ENCODE measurements around the gene SERPING1.

The SERPING1 gene

DNA sequence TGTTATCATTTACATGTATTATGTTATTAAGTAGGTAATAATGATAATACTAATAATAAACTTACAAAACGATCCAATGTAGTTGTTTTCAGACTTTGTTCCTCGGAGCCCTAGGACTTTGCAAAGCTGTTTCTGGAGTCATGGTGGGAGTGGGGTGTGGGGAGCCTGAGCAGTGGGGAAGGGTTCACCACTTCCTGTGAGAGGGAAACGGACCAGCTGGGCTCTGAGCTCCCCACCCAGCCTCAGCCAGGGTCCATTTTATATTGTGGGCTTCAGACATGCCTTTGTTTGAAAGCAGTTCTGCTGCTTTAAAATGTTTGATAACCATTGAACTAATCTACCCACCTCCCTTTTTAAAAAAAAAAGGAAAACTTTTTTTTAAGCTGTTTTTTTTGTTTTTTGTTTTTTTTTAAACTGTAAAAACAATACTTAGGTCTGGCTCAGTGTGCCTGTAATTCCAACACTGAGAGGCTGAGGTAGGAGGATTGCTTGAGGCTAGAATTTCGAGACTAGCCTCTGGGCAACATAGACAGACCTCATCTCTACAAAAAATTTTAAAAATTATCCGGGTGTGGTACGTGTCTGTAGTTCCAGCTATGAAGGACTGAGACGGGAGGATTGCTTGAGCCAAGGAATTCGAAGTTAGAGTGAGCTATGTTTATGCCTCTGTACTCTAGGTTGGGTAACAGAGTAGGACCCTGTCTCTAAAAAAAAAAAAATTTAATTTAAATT, 7.0 kb downstream of the SERPING1 start:
- TF ChIP-seq TAF1 (IDR thresholded peaks at IDR 0.05; ENCODE audit: borderline replicate concordance, insufficient read depth, low read length): no peak
- no peak for TF ChIP-seq SIN3A (IDR thresholded peaks at IDR 0.05; ENCODE audit: borderline replicate concordance, insufficient read depth, low read length)
- TF ChIP-seq POLR2AphosphoS5 (IDR thresholded peaks at IDR 0.05; ENCODE audit: low read depth, low read length): no peak
- TF ChIP-seq, protein P1, sequence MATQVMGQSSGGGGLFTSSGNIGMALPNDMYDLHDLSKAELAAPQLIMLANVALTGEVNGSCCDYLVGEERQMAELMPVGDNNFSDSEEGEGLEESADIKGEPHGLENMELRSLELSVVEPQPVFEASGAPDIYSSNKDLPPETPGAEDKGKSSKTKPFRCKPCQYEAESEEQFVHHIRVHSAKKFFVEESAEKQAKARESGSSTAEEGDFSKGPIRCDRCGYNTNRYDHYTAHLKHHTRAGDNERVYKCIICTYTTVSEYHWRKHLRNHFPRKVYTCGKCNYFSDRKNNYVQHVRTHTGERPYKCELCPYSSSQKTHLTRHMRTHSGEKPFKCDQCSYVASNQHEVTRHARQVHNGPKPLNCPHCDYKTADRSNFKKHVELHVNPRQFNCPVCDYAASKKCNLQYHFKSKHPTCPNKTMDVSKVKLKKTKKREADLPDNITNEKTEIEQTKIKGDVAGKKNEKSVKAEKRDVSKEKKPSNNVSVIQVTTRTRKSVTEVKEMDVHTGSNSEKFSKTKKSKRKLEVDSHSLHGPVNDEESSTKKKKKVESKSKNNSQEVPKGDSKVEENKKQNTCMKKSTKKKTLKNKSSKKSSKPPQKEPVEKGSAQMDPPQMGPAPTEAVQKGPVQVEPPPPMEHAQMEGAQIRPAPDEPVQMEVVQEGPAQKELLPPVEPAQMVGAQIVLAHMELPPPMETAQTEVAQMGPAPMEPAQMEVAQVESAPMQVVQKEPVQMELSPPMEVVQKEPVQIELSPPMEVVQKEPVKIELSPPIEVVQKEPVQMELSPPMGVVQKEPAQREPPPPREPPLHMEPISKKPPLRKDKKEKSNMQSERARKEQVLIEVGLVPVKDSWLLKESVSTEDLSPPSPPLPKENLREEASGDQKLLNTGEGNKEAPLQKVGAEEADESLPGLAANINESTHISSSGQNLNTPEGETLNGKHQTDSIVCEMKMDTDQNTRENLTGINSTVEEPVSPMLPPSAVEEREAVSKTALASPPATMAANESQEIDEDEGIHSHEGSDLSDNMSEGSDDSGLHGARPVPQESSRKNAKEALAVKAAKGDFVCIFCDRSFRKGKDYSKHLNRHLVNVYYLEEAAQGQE (IDR thresholded peaks at IDR 0.05; ENCODE audit: insufficient read depth in 1 of 2, low read depth in 2 of 2, low read length in 2 of 2): no peak
- no peak for TF ChIP-seq FOXP2 (optimal IDR thresholded peaks at IDR 0.05; ENCODE audit: borderline replicate concordance, extremely low read depth, extremely low read length, insufficient read depth)

DNA sequence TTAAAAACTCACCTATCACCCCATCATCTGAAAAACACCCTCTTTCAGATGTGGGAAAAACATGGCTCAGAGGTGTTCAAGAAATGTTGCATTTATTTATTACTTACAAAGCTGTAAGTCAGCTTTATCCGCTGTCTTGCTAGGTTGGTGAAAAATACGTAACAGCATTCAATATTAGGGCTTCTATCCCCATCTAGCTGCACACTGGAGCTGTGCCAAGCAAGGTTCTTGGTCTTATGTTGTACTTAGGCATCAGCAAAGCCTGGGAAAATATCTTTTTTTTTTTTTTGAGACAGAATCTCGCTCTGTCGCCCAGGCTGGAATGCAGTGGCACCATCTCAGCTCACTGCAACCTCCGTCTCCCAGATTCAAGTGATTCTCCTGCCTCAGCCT, 7.5 kb downstream of the SERPING1 start:
- TF ChIP-seq TAF1 (IDR thresholded peaks at IDR 0.05; ENCODE audit: borderline replicate concordance, insufficient read depth, low read length) (no peak), SIN3A (IDR thresholded peaks at IDR 0.05; ENCODE audit: borderline replicate concordance, insufficient read depth, low read length) (no peak), POLR2AphosphoS5 (IDR thresholded peaks at IDR 0.05; ENCODE audit: low read depth, low read length) (no peak), FOXP2 (optimal IDR thresholded peaks at IDR 0.05; ENCODE audit: borderline replicate concordance, extremely low read depth, extremely low read length, insufficient read depth) (no peak)
- TF ChIP-seq, protein P1 (IDR thresholded peaks at IDR 0.05; ENCODE audit: insufficient read depth in 1 of 2, low read depth in 2 of 2, low read length in 2 of 2): no peak

DNA sequence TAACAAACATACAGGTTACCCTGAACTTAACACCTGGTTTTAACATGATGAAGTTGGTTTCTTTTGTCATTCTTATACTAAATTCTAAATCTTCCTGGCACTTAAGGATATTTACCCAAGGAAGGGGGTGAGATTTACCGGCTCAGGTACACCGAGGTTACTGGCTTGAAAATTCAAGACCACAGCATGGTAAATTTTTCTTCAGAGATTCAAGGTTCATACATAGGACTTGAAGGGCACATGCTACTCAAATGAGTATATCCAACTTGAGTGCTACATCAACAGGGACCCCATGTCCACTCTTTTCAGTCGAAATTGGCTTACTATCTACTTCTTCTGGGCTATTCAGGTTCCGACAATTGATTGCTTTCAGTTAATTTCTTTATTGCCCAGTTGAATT, 12.7 kb downstream of the SERPING1 start:
- no peak for TF ChIP-seq SIN3A (IDR thresholded peaks at IDR 0.05; ENCODE audit: borderline replicate concordance, insufficient read depth, low read length)
- no peak for TF ChIP-seq TAF1 (IDR thresholded peaks at IDR 0.05; ENCODE audit: borderline replicate concordance, insufficient read depth, low read length)
- no peak for TF ChIP-seq POLR2AphosphoS5 (IDR thresholded peaks at IDR 0.05; ENCODE audit: low read depth, low read length)
- TF ChIP-seq FOXP2 (optimal IDR thresholded peaks at IDR 0.05; ENCODE audit: borderline replicate concordance, extremely low read depth, extremely low read length, insufficient read depth): no peak
- TF ChIP-seq, protein P1 (IDR thresholded peaks at IDR 0.05; ENCODE audit: insufficient read depth in 1 of 2, low read depth in 2 of 2, low read length in 2 of 2): no peak

DNA sequence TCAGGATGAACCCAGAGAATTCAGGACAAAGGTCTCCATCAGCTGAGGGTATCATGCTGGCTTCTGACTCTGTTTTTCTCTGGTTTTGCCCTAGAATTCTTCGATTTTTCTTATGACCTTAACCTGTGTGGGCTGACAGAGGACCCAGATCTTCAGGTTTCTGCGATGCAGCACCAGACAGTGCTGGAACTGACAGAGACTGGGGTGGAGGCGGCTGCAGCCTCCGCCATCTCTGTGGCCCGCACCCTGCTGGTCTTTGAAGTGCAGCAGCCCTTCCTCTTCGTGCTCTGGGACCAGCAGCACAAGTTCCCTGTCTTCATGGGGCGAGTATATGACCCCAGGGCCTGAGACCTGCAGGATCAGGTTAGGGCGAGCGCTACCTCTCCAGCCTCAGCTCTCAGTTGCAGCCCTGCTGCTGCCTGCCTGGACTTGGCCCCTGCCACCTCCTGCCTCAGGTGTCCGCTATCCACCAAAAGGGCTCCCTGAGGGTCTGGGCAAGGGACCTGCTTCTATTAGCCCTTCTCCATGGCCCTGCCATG, 16.8 kb downstream of the SERPING1 start:
- TF ChIP-seq FOXP2 (optimal IDR thresholded peaks at IDR 0.05; ENCODE audit: borderline replicate concordance, extremely low read depth, extremely low read length, insufficient read depth) (no peak), SIN3A (IDR thresholded peaks at IDR 0.05; ENCODE audit: borderline replicate concordance, insufficient read depth, low read length) (no peak), TAF1 (IDR thresholded peaks at IDR 0.05; ENCODE audit: borderline replicate concordance, insufficient read depth, low read length) (no peak), POLR2AphosphoS5 (IDR thresholded peaks at IDR 0.05; ENCODE audit: low read depth, low read length) (no peak)
- TF ChIP-seq, protein P1 (IDR thresholded peaks at IDR 0.05; ENCODE audit: insufficient read depth in 1 of 2, low read depth in 2 of 2, low read length in 2 of 2): no peak

All from PFSK-1 (cell line).